GM18868 (cell line): ENCODE data around the gene NGEF.
"Not testable (repeated sequence)": the region's sequence is repeated elsewhere in the genome, so short reads cannot be mapped to it uniquely, and the experiment has no call there.

Experiments used
- ATAC-seq: cut with Tn5 transposase; IDR thresholded peaks from one replicate; pipeline ENCODE4 v1.9.1; 2021; ENCODE audit warnings: mild to moderate bottlenecking, moderate library complexity; ENCODE audit not compliant: unreplicated experiment

The NGEF gene

DNA sequence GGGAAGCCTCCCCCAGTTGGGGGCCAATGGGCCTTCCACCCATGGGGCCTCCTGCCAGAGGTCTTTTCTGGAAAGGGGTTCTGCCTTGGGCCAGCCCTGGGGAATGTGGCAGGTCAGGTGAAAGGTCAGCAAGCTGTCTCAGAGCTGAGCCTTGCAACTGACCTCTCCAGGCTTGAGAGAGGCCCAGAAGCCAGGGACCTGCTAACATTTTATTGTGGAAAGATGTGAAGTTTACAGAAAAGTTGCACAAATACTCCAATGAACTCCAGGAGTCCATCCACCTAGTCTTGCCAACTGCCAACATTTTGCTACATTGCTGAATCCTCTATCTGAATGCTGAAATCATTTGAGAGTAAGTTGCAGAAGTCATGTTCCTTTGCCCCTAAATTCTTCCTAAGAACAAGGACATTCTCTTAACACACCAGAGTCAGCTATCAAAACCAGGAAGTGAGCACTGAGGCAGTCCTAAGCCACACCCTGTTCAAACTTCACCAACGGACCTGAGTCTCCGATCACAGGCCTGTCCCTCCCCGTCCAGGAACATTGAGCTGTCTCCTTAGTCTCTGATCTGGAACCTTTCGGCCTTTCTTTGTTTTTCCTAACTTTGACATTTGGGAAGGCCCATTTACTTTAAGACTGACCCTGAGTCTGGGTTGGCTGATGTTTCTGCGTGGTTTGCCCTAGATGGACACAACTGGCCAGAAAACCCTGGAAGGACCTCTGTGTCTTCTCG lies 139.0 kb downstream of the NGEF start:
- ATAC-seq: no peak

DNA sequence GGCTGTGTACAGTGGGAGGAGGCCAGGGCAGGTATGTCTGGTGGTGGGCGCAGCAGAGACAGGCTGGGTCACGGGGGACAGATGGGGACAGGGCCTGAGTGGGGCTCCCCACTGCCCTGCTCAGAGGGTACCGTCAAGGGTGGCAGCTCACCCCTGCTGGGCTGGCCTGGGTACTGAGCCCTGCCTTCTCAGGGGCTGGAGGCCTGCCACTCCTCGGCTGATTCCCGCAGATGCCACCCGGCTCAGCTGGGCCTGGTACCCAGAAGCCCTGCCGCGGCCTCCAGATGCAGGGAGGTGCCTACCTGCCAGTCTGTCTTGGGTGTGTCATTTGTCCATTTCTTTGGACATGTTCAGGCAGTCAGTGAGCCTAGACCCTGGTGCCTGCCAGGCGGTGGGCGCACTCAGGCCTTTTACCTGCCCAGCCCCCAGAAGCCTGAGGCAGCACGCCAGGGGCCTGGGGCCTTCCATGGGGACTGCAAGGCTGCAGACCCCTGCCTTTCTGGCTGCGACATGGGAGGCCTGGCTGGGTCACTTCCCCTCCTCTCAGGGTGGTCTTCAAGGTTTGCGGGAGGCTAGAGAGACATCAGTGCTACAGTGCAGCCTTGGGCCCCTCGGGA lies 139.7 kb downstream of the NGEF start:
- ATAC-seq: no peak

DNA sequence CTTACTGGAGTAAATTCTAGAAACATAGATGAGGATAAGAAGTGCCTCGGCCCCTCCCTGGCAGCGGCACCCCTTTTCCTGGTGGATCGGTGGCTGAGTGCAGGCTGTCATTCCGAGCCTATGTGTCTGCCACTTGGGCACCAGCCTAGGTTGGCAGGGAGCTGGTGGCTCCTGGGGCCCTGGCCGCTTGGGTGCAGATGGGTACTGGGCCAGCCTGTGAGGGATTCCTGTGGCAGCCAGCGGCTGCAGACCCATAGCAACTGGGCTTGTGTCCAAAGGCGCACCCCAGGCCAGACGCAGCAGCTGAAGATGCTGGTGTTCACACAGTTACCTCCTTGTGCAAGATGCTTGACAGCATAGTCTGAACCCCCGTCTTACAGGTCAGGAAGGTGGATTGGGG lies 140.2 kb downstream of the NGEF start:
- ATAC-seq: no peak

DNA sequence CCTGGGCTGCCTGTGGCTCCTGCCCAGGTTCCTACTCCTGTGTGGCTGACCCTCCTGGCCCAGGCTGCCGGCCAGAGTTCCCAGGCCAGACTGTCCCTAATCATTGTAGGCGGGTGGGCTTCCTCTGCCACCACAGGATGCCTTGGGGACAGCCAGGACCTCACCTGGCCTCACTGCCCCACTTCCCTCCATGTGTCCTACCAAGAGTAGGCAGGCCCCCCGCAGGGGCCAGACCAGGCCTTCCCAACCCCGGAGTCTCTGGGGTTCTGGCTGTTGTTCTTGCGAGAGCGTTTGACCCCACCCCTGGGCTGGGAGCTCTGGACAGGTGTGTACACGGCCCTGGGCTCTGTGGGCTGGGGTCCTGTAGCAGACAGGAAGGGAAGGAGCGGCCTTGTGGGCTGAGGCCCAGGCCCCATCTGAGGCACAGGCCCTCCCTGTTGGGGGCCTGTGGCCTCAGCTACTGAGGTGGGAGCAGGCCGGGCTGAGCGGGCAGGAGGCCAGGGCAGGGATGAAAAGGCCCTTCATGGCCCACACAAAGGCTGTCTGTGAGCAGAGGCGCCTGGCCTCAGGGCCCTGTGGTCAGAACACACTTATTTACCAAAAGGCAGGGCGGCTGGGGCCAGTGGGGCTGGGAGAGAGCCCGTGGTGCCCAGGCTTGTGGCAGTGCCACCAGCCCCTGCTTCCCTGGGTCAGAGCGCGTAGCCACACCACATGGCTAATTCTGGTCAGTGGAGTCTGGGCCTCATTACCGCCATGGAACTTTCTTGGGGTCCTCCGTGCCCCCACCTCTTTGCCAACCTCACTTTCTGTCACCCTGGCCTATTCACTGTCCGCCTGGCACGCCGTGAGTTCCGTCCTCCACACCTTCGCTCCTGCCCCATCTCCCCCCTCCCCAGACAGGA lies 141.0 kb downstream of the NGEF start:
- no peak for ATAC-seq

DNA sequence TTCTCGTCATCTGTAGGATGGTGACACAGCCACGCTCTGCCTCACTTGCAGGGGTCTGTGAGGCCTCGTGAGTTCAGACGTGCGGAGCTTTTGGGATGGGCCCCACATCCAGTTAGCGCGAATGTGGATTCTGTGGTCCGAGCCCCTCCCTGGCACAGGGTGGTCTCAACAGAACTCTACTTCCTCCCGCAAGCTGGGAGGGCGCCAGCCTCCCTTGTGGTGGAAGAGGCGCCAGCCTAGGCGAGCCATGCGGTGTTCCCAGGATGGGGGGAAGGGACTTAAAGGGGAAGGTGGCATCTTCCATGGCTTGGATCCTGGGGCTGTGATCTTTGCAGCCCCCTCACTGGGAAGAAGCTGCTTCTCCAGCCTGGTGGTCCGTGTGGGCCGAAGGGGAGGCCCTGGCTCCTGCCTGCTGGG lies 141.6 kb downstream of the NGEF start:
- ATAC-seq: no peak

DNA sequence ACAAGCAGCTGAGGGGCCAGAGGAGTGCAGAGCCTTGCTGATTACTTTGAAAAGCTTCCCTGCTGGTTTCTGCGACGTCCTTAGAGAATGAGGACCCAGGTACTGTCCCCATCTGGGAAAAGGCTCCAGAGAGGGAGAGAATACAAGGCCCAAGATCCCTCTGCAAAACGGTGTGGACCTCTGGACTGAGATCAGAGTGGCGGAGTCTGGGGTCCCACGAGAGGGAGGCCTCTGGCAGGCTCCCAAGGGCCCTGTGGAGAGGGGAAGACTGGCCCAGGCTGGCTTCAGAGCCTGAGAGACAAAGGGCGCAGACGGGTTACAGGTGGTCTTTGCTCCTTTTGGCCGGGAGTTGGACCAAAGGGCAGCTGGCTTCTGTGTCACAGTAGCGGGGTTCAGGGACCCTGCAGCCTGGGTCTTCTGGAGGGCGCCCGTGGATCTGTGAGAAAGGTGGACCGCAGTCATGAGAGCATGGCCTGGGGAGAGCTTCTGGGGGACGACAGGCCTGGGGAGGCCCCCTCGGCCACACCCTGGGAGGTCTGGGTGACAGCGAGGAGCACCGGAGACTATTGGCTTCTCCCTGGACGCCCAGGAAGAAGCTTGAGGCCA lies 142.2 kb downstream of the NGEF start:
- no peak for ATAC-seq

DNA sequence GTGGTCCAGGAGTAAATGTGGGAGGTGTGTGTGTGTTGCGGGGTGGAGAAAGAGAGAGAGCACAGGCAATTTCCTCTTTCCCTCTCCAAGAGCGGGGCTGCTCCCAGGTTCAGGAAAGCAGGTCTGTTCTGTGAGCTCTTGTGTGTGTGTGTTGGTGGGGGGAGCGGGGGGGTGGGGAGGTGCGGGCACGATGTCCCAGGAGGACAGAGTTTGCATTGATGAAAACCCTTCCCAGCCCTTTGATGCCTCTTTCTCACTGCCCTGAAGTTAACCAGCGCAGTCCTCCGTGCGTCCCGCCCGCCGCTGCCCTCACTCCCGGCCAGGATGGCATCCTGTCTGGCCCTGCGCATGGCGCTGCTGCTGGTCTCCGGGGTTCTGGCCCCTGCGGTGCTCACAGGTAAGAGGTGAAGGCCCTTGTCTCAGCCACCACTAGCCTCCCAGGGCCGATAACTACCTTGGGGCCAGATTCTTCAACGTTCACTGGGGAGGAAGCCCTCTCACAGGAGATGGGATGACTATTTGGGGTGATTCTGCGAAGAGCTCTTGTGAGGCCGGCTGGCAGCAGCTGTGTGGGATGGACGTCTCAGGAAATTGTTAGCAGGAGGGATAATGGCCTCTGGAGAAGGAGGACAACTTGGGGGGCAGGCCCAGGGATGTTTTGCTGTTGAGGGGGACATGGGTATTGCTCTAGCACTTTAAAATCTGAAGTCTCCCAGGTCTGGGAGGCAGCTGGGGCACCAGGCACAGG lies 142.9 kb downstream of the NGEF start, which contains the start of gene SNORC:
SNORC (plus strand) TSS at position 247 of the 748 bp plus-strand sequence; CDS start at position 325, 78 bp downstream.
- no peak for ATAC-seq

DNA sequence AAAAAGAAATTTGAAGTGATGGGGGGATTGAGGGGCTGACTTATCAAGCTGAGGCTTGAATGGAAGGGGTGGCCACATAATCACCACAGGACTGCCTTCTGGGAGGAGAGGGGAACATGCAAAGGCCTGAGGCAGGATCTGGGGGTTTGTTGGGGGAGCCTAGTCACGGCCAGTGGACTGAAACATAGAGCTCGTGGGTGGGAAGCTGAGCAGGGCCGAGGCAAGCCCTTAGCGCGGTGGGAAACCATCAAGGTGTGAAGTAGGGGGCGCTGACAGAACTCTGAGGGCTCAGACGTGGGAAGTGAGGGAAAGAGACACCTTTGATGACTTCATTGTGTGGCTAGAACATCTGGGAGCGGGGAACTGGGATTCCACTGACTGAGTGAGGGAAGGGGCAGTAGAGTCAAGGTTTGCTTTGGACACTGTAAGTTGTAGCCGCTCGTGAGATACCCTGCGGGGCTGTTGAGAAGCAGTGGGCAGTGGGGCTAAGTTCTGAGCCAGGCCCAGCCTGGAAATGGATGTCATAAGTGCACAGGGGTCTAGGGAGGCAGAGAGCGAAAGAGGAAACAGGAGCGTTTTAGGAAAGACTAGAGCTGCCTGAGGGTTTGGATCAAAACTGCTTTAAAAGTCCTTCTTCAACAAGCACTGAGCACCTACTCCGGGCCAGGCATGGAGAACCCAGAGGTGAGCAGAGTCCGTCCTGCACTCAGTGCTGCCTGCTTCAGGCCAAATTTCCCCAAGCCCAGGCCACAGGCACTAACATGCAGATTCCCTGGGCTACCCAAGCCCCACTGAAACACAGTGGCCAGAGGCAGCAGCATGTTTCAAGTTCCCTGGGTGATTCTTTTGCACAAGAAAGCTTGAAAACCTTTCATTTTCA lies 143.7 kb downstream of the NGEF start:
- no peak for ATAC-seq

DNA sequence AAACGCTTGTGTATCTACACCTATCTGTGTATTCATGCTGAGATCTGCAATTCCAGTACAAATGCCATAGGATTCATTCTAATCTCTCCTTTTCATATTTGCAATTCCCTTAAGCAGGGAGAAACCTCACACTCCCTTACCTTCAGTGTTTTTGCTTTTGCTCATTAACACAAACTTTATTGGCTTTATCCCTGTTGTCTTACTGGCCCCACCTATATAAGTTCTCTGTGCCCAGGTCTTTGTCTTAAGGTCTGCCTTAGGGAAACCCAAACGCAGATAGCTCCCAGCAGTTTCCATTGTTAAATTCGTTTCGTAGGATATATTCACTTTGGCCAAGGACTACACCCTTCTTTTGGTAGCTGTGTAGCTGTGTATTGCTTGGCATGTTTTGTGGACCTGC lies 147.0 kb downstream of the NGEF start:
- no peak for ATAC-seq

DNA sequence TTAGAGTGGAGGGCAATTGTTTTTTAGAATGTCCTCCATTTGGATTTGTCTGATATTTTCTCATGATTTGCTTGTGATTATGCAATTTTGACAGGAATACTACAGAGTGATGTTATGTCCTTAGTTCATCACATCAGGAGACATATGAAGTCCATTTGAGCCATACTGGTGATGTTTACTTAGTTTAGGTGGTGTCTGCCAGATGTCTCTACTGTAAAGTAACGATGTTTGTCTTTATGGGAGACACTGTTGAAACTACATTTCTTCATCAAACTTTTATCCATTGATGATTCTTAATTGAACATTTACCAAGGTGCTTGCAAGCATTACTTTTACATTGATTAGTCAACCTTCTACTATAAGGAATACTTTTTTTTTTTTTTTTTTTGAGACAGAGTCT lies 147.9 kb downstream of the NGEF start:
- ATAC-seq: no peak

DNA sequence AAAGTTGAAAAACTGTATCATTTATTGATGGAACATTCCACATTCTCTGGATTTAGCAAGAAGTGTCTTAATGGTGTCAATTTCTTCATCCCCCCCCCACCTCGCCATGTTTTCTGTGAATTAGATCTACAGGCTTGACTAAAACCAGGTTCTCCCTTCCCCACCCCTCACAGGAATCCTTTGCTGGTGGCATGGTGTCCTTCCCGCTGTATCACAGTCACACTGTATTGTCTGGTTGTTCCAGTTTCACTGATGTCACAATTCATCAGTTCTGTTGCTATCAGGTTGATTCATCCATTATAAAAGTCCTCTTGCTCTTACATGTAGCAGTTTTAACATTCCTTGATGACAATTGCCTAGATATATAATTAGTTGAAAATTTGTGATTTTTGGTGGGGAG lies 149.1 kb downstream of the NGEF start:
- no peak for ATAC-seq

DNA sequence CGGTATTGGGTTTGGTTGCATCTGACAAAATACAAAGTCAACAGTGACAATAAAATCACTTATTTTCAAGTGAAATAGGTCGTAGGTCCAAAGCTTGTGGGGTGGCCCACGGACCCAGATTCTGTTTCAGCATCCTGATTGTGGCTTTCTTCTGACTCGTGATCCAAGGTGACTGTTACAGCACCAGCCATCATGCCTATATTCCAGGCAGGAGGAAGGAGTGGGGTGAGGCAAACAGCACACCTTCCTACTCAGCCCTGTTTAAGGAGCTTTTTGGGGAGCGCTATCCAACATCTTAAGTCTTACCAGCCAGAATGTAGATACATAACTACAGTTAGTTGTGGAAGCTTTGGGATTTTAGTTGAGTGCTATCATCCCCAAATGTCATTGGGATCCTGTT lies 151.7 kb downstream of the NGEF start:
- ATAC-seq: no peak

DNA sequence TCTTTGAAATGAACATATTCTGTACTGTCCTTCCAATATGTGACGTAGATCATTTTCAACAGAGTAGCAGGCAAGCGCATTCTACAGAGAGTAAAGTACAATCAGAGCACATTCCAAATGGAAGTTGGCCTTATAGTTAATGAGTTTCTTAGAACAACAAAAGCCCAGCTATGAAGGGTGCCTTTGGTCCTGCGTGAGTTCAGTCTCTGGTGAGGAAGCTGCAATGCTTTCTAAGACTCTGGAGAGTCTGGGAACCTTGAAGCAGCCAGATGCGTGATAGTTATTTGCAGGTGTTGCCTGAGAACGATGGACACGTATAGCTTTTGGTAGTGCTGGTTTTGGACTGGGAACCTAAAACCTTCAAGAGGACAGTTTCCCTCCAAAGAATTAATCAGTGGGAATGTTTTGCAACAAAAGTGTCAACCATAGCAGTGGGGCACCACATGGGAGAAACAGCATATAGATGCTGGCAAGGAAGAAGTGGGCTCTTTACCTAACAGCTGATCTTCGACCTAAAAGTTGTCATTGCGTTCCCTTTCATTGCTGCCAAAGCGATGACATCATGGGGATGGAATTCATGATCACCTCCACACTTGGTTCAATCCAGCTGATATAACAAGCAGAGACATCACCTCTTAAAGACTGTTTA lies 152.3 kb downstream of the NGEF start:
- no peak for ATAC-seq

DNA sequence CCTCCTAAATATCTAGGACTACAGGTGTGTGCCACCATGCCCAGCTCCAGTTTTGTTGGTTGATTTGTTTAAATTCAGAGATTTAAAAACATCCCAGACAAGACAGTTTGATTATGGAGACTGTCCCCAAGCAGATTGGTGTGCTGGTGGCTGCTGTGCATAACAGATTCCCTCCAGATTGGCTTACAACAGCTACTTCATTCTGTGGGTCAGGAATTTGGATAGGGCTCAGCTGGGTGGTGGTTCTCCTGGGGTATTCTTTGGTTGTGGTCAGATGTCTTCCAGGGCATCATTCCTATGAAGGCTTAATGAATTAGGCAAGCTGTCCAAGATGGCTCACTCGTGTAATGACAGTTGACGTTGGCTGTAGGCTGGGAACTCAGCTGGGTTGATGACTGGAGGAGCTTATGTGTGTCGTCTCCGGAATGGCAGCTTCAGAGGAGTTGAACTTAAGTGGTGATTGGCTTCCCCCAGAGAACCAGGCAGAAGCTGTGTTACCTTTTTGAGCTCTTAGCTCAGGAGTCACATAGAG lies 153.6 kb downstream of the NGEF start:
- no peak for ATAC-seq

DNA sequence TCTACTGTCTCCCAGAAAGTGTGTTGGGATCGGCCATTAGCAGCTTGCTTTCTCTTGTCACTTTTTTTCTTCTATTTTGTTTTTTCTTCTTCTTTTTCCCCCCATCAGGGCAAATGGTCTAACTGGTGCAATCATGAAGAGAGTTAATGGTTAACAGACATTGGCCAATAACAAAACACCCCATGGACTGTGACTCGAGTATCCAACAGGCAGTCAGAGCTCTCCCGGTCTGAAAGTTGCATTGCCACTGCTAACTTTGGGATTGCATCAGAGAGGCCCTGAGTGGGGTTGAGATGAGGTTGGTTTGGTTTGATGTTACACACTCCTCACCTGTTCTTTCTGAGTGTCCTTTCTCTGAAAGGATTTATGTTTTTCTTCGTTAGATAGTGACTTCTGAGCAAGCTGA lies 155.9 kb downstream of the NGEF start:
- no peak for ATAC-seq

DNA sequence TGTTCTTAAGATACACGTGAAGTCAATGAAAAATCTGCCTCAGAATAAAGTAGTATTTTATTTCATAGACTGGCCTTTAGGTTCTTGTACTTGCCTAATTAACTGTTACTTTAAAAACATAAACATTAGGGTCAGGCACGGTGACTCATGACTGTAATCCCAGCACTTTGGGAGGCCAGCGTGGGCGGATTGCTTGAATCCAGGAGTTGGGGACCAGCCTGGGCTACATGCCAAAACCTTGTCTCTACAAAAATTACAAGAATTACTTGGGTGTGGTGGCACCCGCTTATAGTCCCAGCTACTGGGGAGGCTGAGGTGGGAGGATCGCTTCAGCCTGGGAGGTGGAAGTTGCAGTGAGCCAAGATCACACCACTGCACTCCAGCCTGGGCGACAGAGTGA lies 159.0 kb downstream of the NGEF start:
- no peak for ATAC-seq

DNA sequence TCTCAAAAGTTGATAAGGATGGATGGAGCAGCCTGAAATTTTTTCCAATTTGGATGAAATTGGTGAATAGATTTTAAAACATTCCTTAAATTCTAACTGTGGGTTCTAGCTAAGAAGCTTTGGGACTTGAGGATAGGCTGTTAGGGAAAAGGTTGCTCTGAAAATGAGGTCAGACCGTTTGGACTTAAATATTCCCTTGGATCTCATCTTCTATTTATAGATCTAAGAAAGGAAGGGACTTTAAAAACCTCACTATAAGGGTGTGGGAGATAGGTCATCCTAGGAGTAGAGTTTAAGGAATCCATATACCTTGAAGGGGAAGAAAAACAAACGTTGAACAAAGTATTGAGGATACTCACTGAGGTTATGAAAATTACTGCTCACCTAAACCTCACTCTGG lies 160.4 kb downstream of the NGEF start:
- no peak for ATAC-seq

DNA sequence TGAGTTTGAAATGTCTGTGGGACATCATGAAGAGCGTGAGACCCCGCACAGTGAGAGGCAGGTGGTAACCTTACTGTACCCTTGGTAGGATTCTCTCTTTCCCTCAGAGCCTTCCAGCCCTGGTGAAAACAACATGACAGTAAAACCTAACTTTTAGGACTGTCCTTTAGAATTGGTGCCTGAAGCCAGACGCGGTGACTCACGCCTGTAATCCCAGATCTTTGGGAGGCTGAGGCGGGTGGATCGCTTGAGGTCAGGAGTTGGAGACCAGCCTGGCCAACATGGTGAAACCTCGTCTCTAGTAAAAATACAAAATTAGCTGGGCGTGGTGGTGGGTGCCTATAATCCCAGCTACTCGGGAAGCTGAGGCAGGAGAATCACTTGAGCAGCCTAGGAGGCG lies 161.0 kb downstream of the NGEF start:
- not testable (repeated sequence) for ATAC-seq

DNA sequence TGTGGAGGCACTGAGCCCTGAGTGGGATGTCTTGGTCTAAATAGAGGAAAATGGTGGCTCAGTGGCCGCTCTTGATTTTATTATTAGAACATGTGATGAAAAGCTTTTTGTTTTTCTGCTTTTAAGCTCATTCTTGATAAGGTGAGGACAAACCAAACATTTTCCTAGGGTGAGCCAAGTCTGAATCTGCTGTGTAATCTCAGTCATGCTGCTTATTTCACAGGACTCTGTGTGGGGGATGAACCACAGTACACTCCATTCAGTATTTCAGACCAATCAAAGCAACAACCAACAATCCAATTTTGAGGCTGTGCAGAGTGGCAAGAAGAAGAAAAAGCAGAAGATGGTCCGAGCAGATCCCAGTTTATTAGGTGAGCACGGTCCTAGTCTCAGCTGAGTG lies 163.0 kb downstream of the NGEF start:
- no peak for ATAC-seq
